HFFc6 (cell line): ENCODE results near the gene TRPM2. TPM values are rescaled to one million over a fixed set of nuclear protein-coding genes. Genes with fewer than 3 reads are reported as not detected.
"Not testable (repeated sequence)": the region's sequence is repeated elsewhere in the genome, so short reads cannot be mapped to it uniquely, and the experiment has no call there.

Experiments
- DNase-seq: peaks from one replicate; pipeline ENCODE4 v3.0.0-alpha.2; 2018
- H3K27ac Mint-ChIP-seq: 2 replicates; pipeline ENCODE4 v1.8.0; 2020; ENCODE audit warnings: mild to moderate bottlenecking, mixed read lengths
- H3K27me3 Mint-ChIP-seq: 2 replicates; pipeline ENCODE4 v1.8.0; 2021; ENCODE audit warnings: mild to moderate bottlenecking, moderate library complexity, mixed read lengths; ENCODE audit not compliant: insufficient read depth
- H3K36me3 Mint-ChIP-seq: 2 replicates; pipeline ENCODE4 v1.8.0; 2021; ENCODE audit warnings: low read depth, mixed read lengths
- H3K4me1 Mint-ChIP-seq: 2 replicates; pipeline ENCODE4 v1.8.0; 2020; ENCODE audit warnings: low read depth, mixed read lengths
- H3K4me3 Mint-ChIP-seq: 2 replicates; pipeline ENCODE4 v1.8.0; 2020; ENCODE audit warnings: mild to moderate bottlenecking, moderate library complexity, mixed read lengths
- H3K9me3 Mint-ChIP-seq: 2 replicates; pipeline ENCODE4 v1.8.0; 2020; ENCODE audit warnings: mild to moderate bottlenecking, mixed read lengths
- CTCF ChIP-seq: fragments of 200-600 bp; sonication (generic); IDR thresholded peaks from 2 replicates; pipeline ENCODE4 v1.5.0; 2021; ENCODE audit warnings: antibody characterized with exemption, mild to moderate bottlenecking
- total RNA-seq, 6 experiments: library from RNA; stranded (reverse); fragmentation: NEBNext Ultra II Directional; extraction: Animal tissue kit (Norgen Biotek cat#: 25700); gene quantifications; 2 replicates in 1 of 6; 3 replicates in 5 of 6; pipeline ENCODE4 v1.2.3, GENCODE V29; 2021

Gene TRPM2
- total RNA-seq, 6 experiments from 2014 or later = 0.09 to 0.31 (median 0.20) TPM; not detected in 2

GRCh38 chr21:44395260-44395659, 41.8 kb downstream of the TRPM2 start:
- H3K4me1 Mint-ChIP-seq = peaks cover 6% of the 10 kb centered on the region; the same call in 1 of the 2 replicates
- H3K36me3 Mint-ChIP-seq = no peaks in the 10 kb centered on the region
- no peak for DNase-seq
- H3K9me3 Mint-ChIP-seq = peaks cover 18% of the 10 kb centered on the region
- H3K4me3 Mint-ChIP-seq = no peak overlapping the region
- peaks cover 6% of the 10 kb centered on the region; the same call in 1 of the 2 replicates for H3K27me3 Mint-ChIP-seq
- H3K27ac Mint-ChIP-seq = no peak overlapping the region
- TF ChIP-seq CTCF = no peak

GRCh38 chr21:44396803-44397202, 43.4 kb downstream of the TRPM2 start:
- H3K9me3 Mint-ChIP-seq = peaks cover 16% of the 10 kb centered on the region
- DNase-seq, H3K36me3 Mint-ChIP-seq, H3K27ac Mint-ChIP-seq, H3K4me3 Mint-ChIP-seq, H3K4me1 Mint-ChIP-seq, H3K27me3 Mint-ChIP-seq: not testable (repeated sequence)

- Mint-ChIP-seq H3K4me1 (peaks cover 6% of the 10 kb centered on the region; the same call in 1 of the 2 replicates), H3K27me3 (peaks cover 5% of the 10 kb centered on the region; the same call in 1 of the 2 replicates), H3K36me3 (no peaks in the 10 kb centered on the region), H3K4me3 (no peak overlapping the region), H3K9me3 (peaks cover 16% of the 10 kb centered on the region), H3K27ac (no peak overlapping the region)
- DNase-seq = no peak
- no peak for TF ChIP-seq CTCF
Measured at GRCh38 chr21:44397431-44398031, 44.1 kb downstream of the TRPM2 start.

- H3K9me3 Mint-ChIP-seq = peaks cover 21% of the 10 kb centered on the region
- H3K4me3 Mint-ChIP-seq = no peak overlapping the region
- no peak overlapping the region; the same call in 1 of the 2 replicates for H3K27ac Mint-ChIP-seq
- peaks cover 6% of the 10 kb centered on the region; the same call in 1 of the 2 replicates for H3K4me1 Mint-ChIP-seq
- H3K27me3 Mint-ChIP-seq = peaks cover 1% of the 10 kb centered on the region; the same call in 1 of the 2 replicates
- no peaks in the 10 kb centered on the region for H3K36me3 Mint-ChIP-seq
- TF ChIP-seq CTCF = no peak
- DNase-seq = no peak
Measured at GRCh38 chr21:44398499-44398898, 45.1 kb downstream of the TRPM2 start.

GRCh38 chr21:44399151-44399954, 45.9 kb downstream of the TRPM2 start:
- Mint-ChIP-seq H3K27me3 (peaks cover 1% of the 10 kb centered on the region; the same call in 1 of the 2 replicates), H3K9me3 (peaks cover 22% of the 10 kb centered on the region), H3K4me3 (no peak overlapping the region), H3K36me3 (no peaks in the 10 kb centered on the region), H3K27ac (no peak overlapping the region), H3K4me1 (peaks cover 6% of the 10 kb centered on the region; the same call in 1 of the 2 replicates)
- TF ChIP-seq CTCF = no peak
- DNase-seq = no peak
